Astrocyte (in vitro differentiated cells and primary cell): ENCODE results near the gene RAB11FIP3. TPM values are rescaled to one million over a fixed set of nuclear protein-coding genes. Genes with fewer than 3 reads are reported as not detected.

ENCODE experiments used
- DNase-seq: peaks from one replicate; pipeline ENCODE4 v3.0.0-alpha.2; 2010; ENCODE audit warnings: low read depth
- FAIRE-seq: peaks from 2 replicates; lab custom pipeline; 2011; peaks lifted over from hg19 to GRCh38; lab: Jason Lieb, UNC
- H2AFZ ChIP-seq: 2 replicates; pipeline ENCODE4 v1.6.0; 2012; ENCODE audit warnings: low read depth, low read length, inconsistent platforms
- H3K27ac ChIP-seq: 2 replicates; pipeline ENCODE4 v1.5.1; 2011; ENCODE audit warnings: low read depth, low read length, inconsistent platforms
- H3K27me3 ChIP-seq: 2 replicates; pipeline ENCODE4 v1.6.0; 2011; ENCODE audit warnings: low read length, inconsistent platforms; ENCODE audit not compliant: insufficient read depth
- H3K36me3 ChIP-seq: 2 replicates; pipeline ENCODE4 v1.5.1; 2011; ENCODE audit warnings: low read length, inconsistent platforms; ENCODE audit not compliant: insufficient read depth
- H3K4me1 ChIP-seq: 2 replicates; pipeline ENCODE4 v1.5.1; 2011; ENCODE audit warnings: low read length, inconsistent platforms; ENCODE audit not compliant: insufficient read depth
- H3K4me2 ChIP-seq: 2 replicates; pipeline ENCODE4 v1.6.0; 2012; ENCODE audit warnings: low read length, inconsistent platforms
- H3K4me3 ChIP-seq: 2 replicates; pipeline ENCODE4 v1.5.1; 2011; ENCODE audit warnings: low read depth, mild to moderate bottlenecking, low read length, inconsistent platforms; ENCODE audit not compliant: insufficient read depth
- H3K79me2 ChIP-seq: 2 replicates; pipeline ENCODE4 v1.6.0; 2012; ENCODE audit warnings: mild to moderate bottlenecking, low read length, inconsistent platforms; ENCODE audit not compliant: insufficient read depth
- H3K9ac ChIP-seq: 2 replicates; pipeline ENCODE4 v1.6.0; 2012; ENCODE audit warnings: mild to moderate bottlenecking, low read length, inconsistent platforms
- H3K9me3 ChIP-seq: 2 replicates; pipeline ENCODE4 v1.5.1; 2012; ENCODE audit warnings: low read depth, mild to moderate bottlenecking, low read length, inconsistent platforms; ENCODE audit not compliant: insufficient read depth
- H4K20me1 ChIP-seq: 2 replicates; pipeline ENCODE4 v1.6.0; 2012; ENCODE audit warnings: low read length, inconsistent platforms; ENCODE audit not compliant: insufficient read depth
- H3K27ac Mint-ChIP-seq: one replicate; pipeline ENCODE4 v1.8.0; 2021; ENCODE audit warnings: mild to moderate bottlenecking, mixed read lengths; ENCODE audit not compliant: unreplicated experiment
- H3K27me3 Mint-ChIP-seq: one replicate; pipeline ENCODE4 v1.8.0; 2021; ENCODE audit warnings: low read depth, mixed read lengths; ENCODE audit not compliant: unreplicated experiment
- H3K36me3 Mint-ChIP-seq: one replicate; pipeline ENCODE4 v1.8.0; 2021; ENCODE audit warnings: low read depth, mixed read lengths; ENCODE audit not compliant: unreplicated experiment
- H3K4me1 Mint-ChIP-seq: one replicate; pipeline ENCODE4 v1.8.0; 2021; ENCODE audit warnings: low read depth, mixed read lengths; ENCODE audit not compliant: unreplicated experiment
- H3K4me3 Mint-ChIP-seq: one replicate; pipeline ENCODE4 v1.8.0; 2021; ENCODE audit warnings: mild to moderate bottlenecking, moderate library complexity, mixed read lengths; ENCODE audit not compliant: unreplicated experiment
- H3K9me3 Mint-ChIP-seq: one replicate; pipeline ENCODE4 v1.8.0; 2021; ENCODE audit warnings: mild to moderate bottlenecking, mixed read lengths; ENCODE audit not compliant: unreplicated experiment
- CTCF ChIP-seq: IDR thresholded peaks from 2 replicates; pipeline ENCODE4 v1.5.1; 2011; ENCODE audit warnings: low read depth, mild to moderate bottlenecking, inconsistent platforms, low read length, moderate library complexity; ENCODE audit not compliant: insufficient read depth
- EZH2 ChIP-seq: IDR thresholded peaks from 2 replicates; pipeline ENCODE4 v1.6.1; 2012; ENCODE audit warnings: mild to moderate bottlenecking, low read length, inconsistent platforms; ENCODE audit not compliant: insufficient read depth
- total RNA-seq: library from RNA; stranded (reverse); gene quantifications from 2 replicates; pipeline ENCODE4 v1.2.1, GENCODE V29; 2021

The RAB11FIP3 gene
- total RNA-seq, 1 donor from 2014 or later, result 21.2 TPM

GRCh38 chr16:537415-538335 is 112.2 kb downstream of the RAB11FIP3 start:
- H3K4me1 ChIP-seq, result peaks cover 29% of the 10 kb centered on the region
- H3K27me3 ChIP-seq, result no peaks in the 10 kb centered on the region
- FAIRE-seq (no peak), DNase-seq (no peak)
- Mint-ChIP-seq H3K4me3 (no peak overlapping the region), H3K4me1 (no peaks in the 10 kb centered on the region), H3K27me3 (no peaks in the 10 kb centered on the region), H3K36me3 (no peaks in the 10 kb centered on the region), H3K27ac (no peak overlapping the region), H3K9me3 (no peaks in the 10 kb centered on the region)
- H4K20me1 ChIP-seq, result peaks cover 97% of the 10 kb centered on the region
- H3K27ac ChIP-seq, result no peak overlapping the region
- H2AFZ ChIP-seq, result no peak overlapping the region
- H3K9ac ChIP-seq, result no peak overlapping the region
- no peak overlapping the region for H3K4me2 ChIP-seq
- no peak for TF ChIP-seq EZH2
- no peak overlapping the region for H3K4me3 ChIP-seq
- H3K79me2 ChIP-seq, result peaks cover 98% of the 10 kb centered on the region
- H3K36me3 ChIP-seq, result no peaks in the 10 kb centered on the region
- H3K9me3 ChIP-seq, result no peaks in the 10 kb centered on the region

- H2AFZ ChIP-seq, result no peak overlapping the region
Measured at GRCh38 chr16:539901-540530, 114.6 kb downstream of the RAB11FIP3 start.

More at GRCh38 chr16:539901-540530, 114.6 kb downstream of the RAB11FIP3 start:
- peak overlapping the region; percentile 68 for H3K4me2 ChIP-seq
- peak overlapping the region; percentile 57 for H3K9ac ChIP-seq
- H3K4me1 Mint-ChIP-seq, result no peaks in the 10 kb centered on the region
- no peaks in the 10 kb centered on the region for H3K27me3 ChIP-seq
- no peak overlapping the region for H3K4me3 Mint-ChIP-seq
- H4K20me1 ChIP-seq, result peaks cover 94% of the 10 kb centered on the region
- peaks cover 2% of the 10 kb centered on the region for H3K36me3 Mint-ChIP-seq
- TF ChIP-seq CTCF (no peak), EZH2 (no peak)
- H3K27ac ChIP-seq, result peak overlapping the region; percentile 66
- no peak overlapping the region for H3K4me3 ChIP-seq
- H3K36me3 ChIP-seq, result no peaks in the 10 kb centered on the region
- H3K4me1 ChIP-seq, result peaks cover 27% of the 10 kb centered on the region
- H3K9me3 ChIP-seq, result no peaks in the 10 kb centered on the region
- peaks cover 95% of the 10 kb centered on the region for H3K79me2 ChIP-seq
- DNase-seq, result peak; percentile 66
- no peaks in the 10 kb centered on the region for H3K9me3 Mint-ChIP-seq
- H3K27ac Mint-ChIP-seq, result no peak overlapping the region
- H3K27me3 Mint-ChIP-seq, result no peaks in the 10 kb centered on the region
- no peak for FAIRE-seq
